ENCODE measurements around the gene ITIH4.

ITIH4 gene

GRCh38 chr3:52830535-52831258, at the start of gene ITIH4:
Gene ITIH4, minus strand, starts transcription at chr3:52830672. Its CDS starts 30 bp downstream, at chr3:52830642.
- H3K27ac ChIP-seq (ENCODE audit: low read length): no peak within 1 kb of the TSS
- H3K27me3 ChIP-seq (ENCODE audit: low read depth, low read length): no peaks in the 10 kb centered on the region
- H3K9me3 ChIP-seq (ENCODE audit: control insufficient read depth in 1 of 2, low read length in 2 of 2): no peaks in the 10 kb centered on the region
- H3K4me3 ChIP-seq (ENCODE audit: low read depth in 1 of 2, low read length in 2 of 2): no peak within 1 kb of the TSS
- peaks cover 0 to 9% of the 10 kb centered on the region in 2 donors for H3K36me3 ChIP-seq (ENCODE audit: control insufficient read depth in 1 of 2, insufficient read depth in 2 of 2, low read length in 2 of 2)
- peaks cover 0 to 15% of the 10 kb centered on the region in 2 donors for H3K4me1 ChIP-seq (ENCODE audit: control insufficient read depth in 1 of 2, insufficient read depth in 2 of 2, low read length in 2 of 2)

- Histone ChIP-seq H3K27me3 (ENCODE audit: low read depth, low read length) (no peaks in the 10 kb centered on the region), H3K36me3 (ENCODE audit: control insufficient read depth in 1 of 2, insufficient read depth in 2 of 2, low read length in 2 of 2) (peaks cover 0 to 4% of the 10 kb centered on the region in 2 donors), H3K4me1 (ENCODE audit: control insufficient read depth in 1 of 2, insufficient read depth in 2 of 2, low read length in 2 of 2) (no peaks in the 10 kb centered on the region), H3K27ac (ENCODE audit: low read length) (no peak overlapping the region), H3K9me3 (ENCODE audit: control insufficient read depth in 1 of 2, low read length in 2 of 2) (no peaks in the 10 kb centered on the region), H3K4me3 (ENCODE audit: low read depth in 1 of 2, low read length in 2 of 2) (no peak overlapping the region)
Observed at GRCh38 chr3:52880047-52880446, 49.6 kb upstream of the ITIH4 start.

GRCh38 chr3:52879581-52879980, 49.1 kb upstream of the ITIH4 start:
- Histone ChIP-seq H3K27me3 (ENCODE audit: low read depth, low read length) (no peaks in the 10 kb centered on the region), H3K27ac (ENCODE audit: low read length) (no peak overlapping the region), H3K4me1 (ENCODE audit: control insufficient read depth in 1 of 2, insufficient read depth in 2 of 2, low read length in 2 of 2) (no peaks in the 10 kb centered on the region), H3K4me3 (ENCODE audit: low read depth in 1 of 2, low read length in 2 of 2) (no peak overlapping the region), H3K9me3 (ENCODE audit: control insufficient read depth in 1 of 2, low read length in 2 of 2) (no peaks in the 10 kb centered on the region), H3K36me3 (ENCODE audit: control insufficient read depth in 1 of 2, insufficient read depth in 2 of 2, low read length in 2 of 2) (peaks cover 0 to 4% of the 10 kb centered on the region in 2 donors)

- Histone ChIP-seq H3K4me1 (ENCODE audit: control insufficient read depth in 1 of 2, insufficient read depth in 2 of 2, low read length in 2 of 2) (no peaks in the 10 kb centered on the region), H3K27me3 (ENCODE audit: low read depth, low read length) (no peaks in the 10 kb centered on the region), H3K27ac (ENCODE audit: low read length) (no peak overlapping the region), H3K4me3 (ENCODE audit: low read depth in 1 of 2, low read length in 2 of 2) (no peak overlapping the region), H3K9me3 (ENCODE audit: control insufficient read depth in 1 of 2, low read length in 2 of 2) (no peaks in the 10 kb centered on the region), H3K36me3 (ENCODE audit: control insufficient read depth in 1 of 2, insufficient read depth in 2 of 2, low read length in 2 of 2) (peaks cover 0 to 4% of the 10 kb centered on the region in 2 donors)
Observed at GRCh38 chr3:52879090-52879489, 48.6 kb upstream of the ITIH4 start.

- Histone ChIP-seq H3K36me3 (ENCODE audit: control insufficient read depth in 1 of 2, insufficient read depth in 2 of 2, low read length in 2 of 2) (peaks cover 0 to 4% of the 10 kb centered on the region in 2 donors), H3K27ac (ENCODE audit: low read length) (no peak overlapping the region), H3K9me3 (ENCODE audit: control insufficient read depth in 1 of 2, low read length in 2 of 2) (no peaks in the 10 kb centered on the region), H3K4me3 (ENCODE audit: low read depth in 1 of 2, low read length in 2 of 2) (no peak overlapping the region), H3K4me1 (ENCODE audit: control insufficient read depth in 1 of 2, insufficient read depth in 2 of 2, low read length in 2 of 2) (no peaks in the 10 kb centered on the region), H3K27me3 (ENCODE audit: low read depth, low read length) (no peaks in the 10 kb centered on the region)
Observed at GRCh38 chr3:52877085-52877484, 46.6 kb upstream of the ITIH4 start.

GRCh38 chr3:52874864-52875587, 44.6 kb upstream of the ITIH4 start:
- no peak overlapping the region for H3K4me3 ChIP-seq (ENCODE audit: low read depth in 1 of 2, low read length in 2 of 2)
- H3K9me3 ChIP-seq (ENCODE audit: control insufficient read depth in 1 of 2, low read length in 2 of 2): no peaks in the 10 kb centered on the region
- no peaks in the 10 kb centered on the region for H3K27me3 ChIP-seq (ENCODE audit: low read depth, low read length)
- no peaks in the 10 kb centered on the region for H3K4me1 ChIP-seq (ENCODE audit: control insufficient read depth in 1 of 2, insufficient read depth in 2 of 2, low read length in 2 of 2)
- no peak overlapping the region for H3K27ac ChIP-seq (ENCODE audit: low read length)
- peaks cover 0 to 4% of the 10 kb centered on the region in 2 donors for H3K36me3 ChIP-seq (ENCODE audit: control insufficient read depth in 1 of 2, insufficient read depth in 2 of 2, low read length in 2 of 2)

- H3K27me3 ChIP-seq (ENCODE audit: low read depth, low read length): no peaks in the 10 kb centered on the region
- no peak overlapping the region for H3K27ac ChIP-seq (ENCODE audit: low read length)
- no peaks in the 10 kb centered on the region for H3K4me1 ChIP-seq (ENCODE audit: control insufficient read depth in 1 of 2, insufficient read depth in 2 of 2, low read length in 2 of 2)
- H3K9me3 ChIP-seq (ENCODE audit: control insufficient read depth in 1 of 2, low read length in 2 of 2): no peaks in the 10 kb centered on the region
- no peak overlapping the region for H3K4me3 ChIP-seq (ENCODE audit: low read depth in 1 of 2, low read length in 2 of 2)
- peaks cover 0 to 4% of the 10 kb centered on the region in 2 donors for H3K36me3 ChIP-seq (ENCODE audit: control insufficient read depth in 1 of 2, insufficient read depth in 2 of 2, low read length in 2 of 2)
Observed at GRCh38 chr3:52874160-52874701, 43.8 kb upstream of the ITIH4 start.

- H3K27ac ChIP-seq (ENCODE audit: low read length): no peak overlapping the region
- H3K36me3 ChIP-seq (ENCODE audit: control insufficient read depth in 1 of 2, insufficient read depth in 2 of 2, low read length in 2 of 2): peaks cover 0 to 4% of the 10 kb centered on the region in 2 donors
- H3K4me1 ChIP-seq (ENCODE audit: control insufficient read depth in 1 of 2, insufficient read depth in 2 of 2, low read length in 2 of 2): no peaks in the 10 kb centered on the region
- H3K9me3 ChIP-seq (ENCODE audit: control insufficient read depth in 1 of 2, low read length in 2 of 2): no peaks in the 10 kb centered on the region
- H3K27me3 ChIP-seq (ENCODE audit: low read depth, low read length): no peaks in the 10 kb centered on the region
- no peak overlapping the region for H3K4me3 ChIP-seq (ENCODE audit: low read depth in 1 of 2, low read length in 2 of 2)
Observed at GRCh38 chr3:52873433-52874159, 43.1 kb upstream of the ITIH4 start.

- H3K27me3 ChIP-seq (ENCODE audit: low read depth, low read length): no peaks in the 10 kb centered on the region
- H3K27ac ChIP-seq (ENCODE audit: low read length): no peak overlapping the region
- no peak overlapping the region for H3K4me3 ChIP-seq (ENCODE audit: low read depth in 1 of 2, low read length in 2 of 2)
- H3K4me1 ChIP-seq (ENCODE audit: control insufficient read depth in 1 of 2, insufficient read depth in 2 of 2, low read length in 2 of 2): no peaks in the 10 kb centered on the region
- H3K36me3 ChIP-seq (ENCODE audit: control insufficient read depth in 1 of 2, insufficient read depth in 2 of 2, low read length in 2 of 2): peaks cover 0 to 2% of the 10 kb centered on the region in 2 donors
- no peaks in the 10 kb centered on the region for H3K9me3 ChIP-seq (ENCODE audit: control insufficient read depth in 1 of 2, low read length in 2 of 2)
Observed at GRCh38 chr3:52872245-52872644, 41.8 kb upstream of the ITIH4 start.

- H3K4me3 ChIP-seq (ENCODE audit: low read depth in 1 of 2, low read length in 2 of 2): no peak overlapping the region
- H3K27ac ChIP-seq (ENCODE audit: low read length): no peak overlapping the region
- H3K36me3 ChIP-seq (ENCODE audit: control insufficient read depth in 1 of 2, insufficient read depth in 2 of 2, low read length in 2 of 2): no peaks in the 10 kb centered on the region
- no peaks in the 10 kb centered on the region for H3K27me3 ChIP-seq (ENCODE audit: low read depth, low read length)
- no peaks in the 10 kb centered on the region for H3K9me3 ChIP-seq (ENCODE audit: control insufficient read depth in 1 of 2, low read length in 2 of 2)
- H3K4me1 ChIP-seq (ENCODE audit: control insufficient read depth in 1 of 2, insufficient read depth in 2 of 2, low read length in 2 of 2): no peaks in the 10 kb centered on the region
Observed at GRCh38 chr3:52871761-52872160, 41.3 kb upstream of the ITIH4 start.

GRCh38 chr3:52870471-52870870, 40.0 kb upstream of the ITIH4 start:
- no peak overlapping the region for H3K27ac ChIP-seq (ENCODE audit: low read length)
- no peak overlapping the region for H3K4me3 ChIP-seq (ENCODE audit: low read depth in 1 of 2, low read length in 2 of 2)
- H3K36me3 ChIP-seq (ENCODE audit: control insufficient read depth in 1 of 2, insufficient read depth in 2 of 2, low read length in 2 of 2): peaks cover 0 to 3% of the 10 kb centered on the region in 2 donors
- H3K27me3 ChIP-seq (ENCODE audit: low read depth, low read length): no peaks in the 10 kb centered on the region
- no peaks in the 10 kb centered on the region for H3K4me1 ChIP-seq (ENCODE audit: control insufficient read depth in 1 of 2, insufficient read depth in 2 of 2, low read length in 2 of 2)
- no peaks in the 10 kb centered on the region for H3K9me3 ChIP-seq (ENCODE audit: control insufficient read depth in 1 of 2, low read length in 2 of 2)
